ENCODE data around the gene CDCP2.

CDCP2 gene

GRCh38 chr1:54153535-54154439 is 987 bp upstream of the CDCP2 start:
- 83% methylated on average over 17 of the region's 19 CpGs for WGBS (ENCODE audit: insufficient coverage)
- Histone ChIP-seq H3K4me1 (ENCODE audit: control extremely low read depth in 1 of 4, control insufficient read depth in 4 of 4, insufficient read depth in 4 of 4, low read length in 3 of 4) (peaks cover 0 to 11% (median 5%) of the 10 kb centered on the region in 4 experiments), H3K27ac (ENCODE audit: insufficient read depth in 1 of 2, low read depth in 1 of 2, low read length in 2 of 2, poor library complexity in 1 of 2, severe bottlenecking in 2 of 2) (no peak overlapping the region), H3K27me3 (replicated peaks in 2 of 5; ENCODE audit: control insufficient read depth in 4 of 5, insufficient read depth in 5 of 5, low read length in 4 of 5) (no peaks in the 10 kb centered on the region), H3K36me3 (ENCODE audit: control insufficient read depth in 4 of 4, insufficient read depth in 4 of 4, low read length in 3 of 4) (no peaks in the 10 kb centered on the region), H3K4me3 (ENCODE audit: control insufficient read depth in 1 of 7, extremely low read depth in 1 of 7, insufficient read depth in 4 of 7, low read depth in 2 of 7, low read length in 6 of 7) (no peak overlapping the region), H3K9me3 (ENCODE audit: control extremely low read depth in 1 of 5, control insufficient read depth in 4 of 5, insufficient read depth in 2 of 5, low read depth in 1 of 5, low read length in 4 of 5) (no peaks in the 10 kb centered on the region)
- ChIA-PET POLR2A (no interaction called here), CTCF (no interaction called here)
- DNase-seq: no peak

DNA sequence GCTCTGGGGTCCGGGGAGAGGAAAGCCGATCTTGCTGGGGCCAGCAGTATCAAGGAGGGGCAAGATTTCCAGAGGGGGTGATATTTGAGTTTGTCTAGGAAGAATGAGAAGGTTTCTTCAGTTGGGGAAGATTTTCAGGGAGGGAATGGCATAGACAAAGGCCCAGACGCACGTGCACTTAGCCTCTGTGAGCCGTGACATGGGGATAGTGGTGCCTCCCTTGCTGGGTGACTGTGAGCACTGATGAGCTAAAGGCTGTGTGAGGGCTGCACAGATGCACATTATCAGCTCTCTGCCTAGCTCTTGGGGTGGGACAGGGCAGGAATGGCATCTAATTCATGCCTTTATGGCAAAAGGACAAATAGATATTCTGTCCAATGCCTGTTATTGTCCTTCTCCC is 1.8 kb downstream of the CDCP2 start:
- H3K9me3 ChIP-seq (ENCODE audit: control extremely low read depth in 1 of 5, control insufficient read depth in 4 of 5, insufficient read depth in 2 of 5, low read depth in 1 of 5, low read length in 4 of 5): no peaks in the 10 kb centered on the region
- DNase-seq: no peak
- no peak overlapping the region for H3K27ac ChIP-seq (ENCODE audit: insufficient read depth in 1 of 2, low read depth in 1 of 2, low read length in 2 of 2, poor library complexity in 1 of 2, severe bottlenecking in 2 of 2)
- H3K36me3 ChIP-seq (ENCODE audit: control insufficient read depth in 4 of 4, insufficient read depth in 4 of 4, low read length in 3 of 4): no peaks in the 10 kb centered on the region
- ChIA-PET CTCF (interaction anchor here (2.1 kb wide), 1 partner anchor 13 kb away, joined by 8 read pairs; no protein-coding TSS in a partner anchor), POLR2A (no interaction called here)
- H3K27me3 ChIP-seq (replicated peaks in 2 of 5; ENCODE audit: control insufficient read depth in 4 of 5, insufficient read depth in 5 of 5, low read length in 4 of 5): no peaks in the 10 kb centered on the region
- no peak overlapping the region for H3K4me3 ChIP-seq (ENCODE audit: control insufficient read depth in 1 of 7, extremely low read depth in 1 of 7, insufficient read depth in 4 of 7, low read depth in 2 of 7, low read length in 6 of 7)
- 100% methylated on average over 3 of the region's 5 CpGs for WGBS (ENCODE audit: insufficient coverage)
- peaks cover 0 to 7% (median 5%) of the 10 kb centered on the region in 4 experiments for H3K4me1 ChIP-seq (ENCODE audit: control extremely low read depth in 1 of 4, control insufficient read depth in 4 of 4, insufficient read depth in 4 of 4, low read length in 3 of 4)

DNA sequence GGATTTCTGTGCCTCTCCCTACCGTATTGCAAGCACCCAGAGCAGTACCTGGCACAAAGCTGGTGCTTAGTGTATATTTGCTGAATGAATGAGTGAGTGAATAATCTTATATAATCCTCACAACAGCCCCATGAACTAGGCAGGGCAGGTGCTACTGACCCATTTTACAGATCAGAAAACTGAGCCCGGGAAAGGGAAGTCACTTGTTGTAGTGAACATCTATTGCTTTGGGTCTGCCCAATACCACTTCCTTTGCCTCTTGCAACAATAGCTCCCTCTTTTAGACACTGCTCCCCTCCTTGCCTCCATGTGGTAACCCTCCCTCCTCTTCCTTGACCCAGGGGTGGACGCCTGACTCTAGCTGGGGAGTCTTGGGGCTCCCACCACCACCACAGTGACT is 3.1 kb downstream of the CDCP2 start:
- Histone ChIP-seq H3K9me3 (ENCODE audit: control extremely low read depth in 1 of 5, control insufficient read depth in 4 of 5, insufficient read depth in 2 of 5, low read depth in 1 of 5, low read length in 4 of 5) (no peaks in the 10 kb centered on the region), H3K4me1 (ENCODE audit: control extremely low read depth in 1 of 4, control insufficient read depth in 4 of 4, insufficient read depth in 4 of 4, low read length in 3 of 4) (peaks cover 0 to 5% (median 5%) of the 10 kb centered on the region in 4 experiments), H3K27ac (ENCODE audit: insufficient read depth in 1 of 2, low read depth in 1 of 2, low read length in 2 of 2, poor library complexity in 1 of 2, severe bottlenecking in 2 of 2) (no peak overlapping the region), H3K4me3 (ENCODE audit: control insufficient read depth in 1 of 7, extremely low read depth in 1 of 7, insufficient read depth in 4 of 7, low read depth in 2 of 7, low read length in 6 of 7) (no peak overlapping the region), H3K36me3 (ENCODE audit: control insufficient read depth in 4 of 4, insufficient read depth in 4 of 4, low read length in 3 of 4) (no peaks in the 10 kb centered on the region), H3K27me3 (replicated peaks in 2 of 5; ENCODE audit: control insufficient read depth in 4 of 5, insufficient read depth in 5 of 5, low read length in 4 of 5) (no peaks in the 10 kb centered on the region)
- DNase-seq: no peak
- POLR2A ChIA-PET: no interaction called here
- CTCF ChIA-PET: interaction anchor here (1.2 to 2.1 kb wide), 2 partner anchors 10 to 12 kb away, joined by 3 to 8 read pairs; no protein-coding TSS in a partner anchor
- 88% methylated on average over 1 of the region's 3 CpGs for WGBS (ENCODE audit: insufficient coverage)

- Histone ChIP-seq H3K4me1 (ENCODE audit: control extremely low read depth in 1 of 4, control insufficient read depth in 4 of 4, insufficient read depth in 4 of 4, low read length in 3 of 4) (no peaks in the 10 kb centered on the region), H3K4me3 (ENCODE audit: control insufficient read depth in 1 of 7, extremely low read depth in 1 of 7, insufficient read depth in 4 of 7, low read depth in 2 of 7, low read length in 6 of 7) (no peak overlapping the region), H3K9me3 (ENCODE audit: control extremely low read depth in 1 of 5, control insufficient read depth in 4 of 5, insufficient read depth in 2 of 5, low read depth in 1 of 5, low read length in 4 of 5) (no peaks in the 10 kb centered on the region), H3K36me3 (ENCODE audit: control insufficient read depth in 4 of 4, insufficient read depth in 4 of 4, low read length in 3 of 4) (no peaks in the 10 kb centered on the region), H3K27me3 (replicated peaks in 2 of 5; ENCODE audit: control insufficient read depth in 4 of 5, insufficient read depth in 5 of 5, low read length in 4 of 5) (no peaks in the 10 kb centered on the region), H3K27ac (ENCODE audit: insufficient read depth in 1 of 2, low read depth in 1 of 2, low read length in 2 of 2, poor library complexity in 1 of 2, severe bottlenecking in 2 of 2) (no peak overlapping the region)
- ChIA-PET POLR2A (no interaction called here), CTCF (no interaction called here)
- DNase-seq: no peak
- 98% methylated on average over 9 of the region's 11 CpGs for WGBS (ENCODE audit: insufficient coverage)
Measured at GRCh38 chr1:54144366-54144765, 8.4 kb downstream of the CDCP2 start.

DNA sequence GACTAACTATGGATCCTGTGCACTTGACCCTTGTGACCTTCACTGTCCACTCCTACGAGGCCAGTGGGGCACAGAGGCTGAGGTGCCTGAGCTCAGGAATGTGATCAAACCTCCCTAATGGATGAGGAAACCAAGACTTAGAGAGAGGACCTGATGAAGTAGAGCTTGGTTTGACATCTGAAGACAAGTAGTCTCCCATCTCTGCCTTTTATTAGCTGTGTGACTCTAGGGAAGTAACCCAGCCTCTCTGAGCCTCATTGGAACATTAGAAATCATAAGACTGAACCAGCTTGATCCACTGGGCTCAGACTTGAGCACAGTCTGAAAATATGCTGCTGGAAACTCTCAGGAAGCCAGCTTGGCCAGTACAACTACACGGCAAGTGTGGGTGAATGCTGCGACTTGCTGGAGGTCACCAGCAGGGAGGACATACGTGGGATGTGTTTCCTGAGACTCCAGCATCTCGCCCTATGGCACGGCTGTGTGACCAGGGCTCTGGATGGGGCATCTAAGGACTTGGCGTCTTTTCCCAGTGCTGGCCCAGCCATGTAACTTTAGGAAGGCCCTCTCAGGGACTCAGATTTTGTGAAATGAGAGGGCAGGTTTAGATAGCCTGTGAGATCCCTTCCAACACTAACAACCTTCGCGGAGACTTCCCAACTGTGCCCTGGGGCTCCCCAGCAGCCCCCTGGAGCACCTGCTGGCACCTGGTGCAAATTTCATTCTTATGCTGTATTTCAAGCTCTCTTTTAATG is 10.5 kb downstream of the CDCP2 start:
- DNase-seq: no peak
- 88% methylated on average over 8 of the region's 9 CpGs for WGBS (ENCODE audit: insufficient coverage)
- Histone ChIP-seq H3K27me3 (replicated peaks in 2 of 5; ENCODE audit: control insufficient read depth in 4 of 5, insufficient read depth in 5 of 5, low read length in 4 of 5) (no peaks in the 10 kb centered on the region), H3K36me3 (ENCODE audit: control insufficient read depth in 4 of 4, insufficient read depth in 4 of 4, low read length in 3 of 4) (no peaks in the 10 kb centered on the region), H3K27ac (ENCODE audit: insufficient read depth in 1 of 2, low read depth in 1 of 2, low read length in 2 of 2, poor library complexity in 1 of 2, severe bottlenecking in 2 of 2) (no peak overlapping the region), H3K9me3 (ENCODE audit: control extremely low read depth in 1 of 5, control insufficient read depth in 4 of 5, insufficient read depth in 2 of 5, low read depth in 1 of 5, low read length in 4 of 5) (no peaks in the 10 kb centered on the region), H3K4me3 (ENCODE audit: control insufficient read depth in 1 of 7, extremely low read depth in 1 of 7, insufficient read depth in 4 of 7, low read depth in 2 of 7, low read length in 6 of 7) (no peak overlapping the region), H3K4me1 (ENCODE audit: control extremely low read depth in 1 of 4, control insufficient read depth in 4 of 4, insufficient read depth in 4 of 4, low read length in 3 of 4) (peaks cover 0 to 9% (median 6%) of the 10 kb centered on the region in 4 experiments)
- POLR2A ChIA-PET: no interaction called here
- CTCF ChIA-PET: no interaction called here

GRCh38 chr1:54139711-54140110 is 13.1 kb downstream of the CDCP2 start:
- over 99% methylated on average over 11 of the region's 12 CpGs for WGBS (ENCODE audit: insufficient coverage)
- H3K4me3 ChIP-seq (ENCODE audit: control insufficient read depth in 1 of 7, extremely low read depth in 1 of 7, insufficient read depth in 4 of 7, low read depth in 2 of 7, low read length in 6 of 7): no peak overlapping the region
- POLR2A ChIA-PET: no interaction called here
- no peaks in the 10 kb centered on the region for H3K27me3 ChIP-seq (replicated peaks in 2 of 5; ENCODE audit: control insufficient read depth in 4 of 5, insufficient read depth in 5 of 5, low read length in 4 of 5)
- no peaks in the 10 kb centered on the region for H3K9me3 ChIP-seq (ENCODE audit: control extremely low read depth in 1 of 5, control insufficient read depth in 4 of 5, insufficient read depth in 2 of 5, low read depth in 1 of 5, low read length in 4 of 5)
- peaks cover 0 to 14% (median 10%) of the 10 kb centered on the region in 4 experiments for H3K4me1 ChIP-seq (ENCODE audit: control extremely low read depth in 1 of 4, control insufficient read depth in 4 of 4, insufficient read depth in 4 of 4, low read length in 3 of 4)
- H3K27ac ChIP-seq (ENCODE audit: insufficient read depth in 1 of 2, low read depth in 1 of 2, low read length in 2 of 2, poor library complexity in 1 of 2, severe bottlenecking in 2 of 2): no peak overlapping the region
- DNase-seq: no peak
- CTCF ChIA-PET: interaction anchor here (1.9 to 4.6 kb wide), 2 partner anchors 10 to 15 kb away, joined by 6 to 38 read pairs; no protein-coding TSS in a partner anchor
- no peaks in the 10 kb centered on the region for H3K36me3 ChIP-seq (ENCODE audit: control insufficient read depth in 4 of 4, insufficient read depth in 4 of 4, low read length in 3 of 4)

DNA sequence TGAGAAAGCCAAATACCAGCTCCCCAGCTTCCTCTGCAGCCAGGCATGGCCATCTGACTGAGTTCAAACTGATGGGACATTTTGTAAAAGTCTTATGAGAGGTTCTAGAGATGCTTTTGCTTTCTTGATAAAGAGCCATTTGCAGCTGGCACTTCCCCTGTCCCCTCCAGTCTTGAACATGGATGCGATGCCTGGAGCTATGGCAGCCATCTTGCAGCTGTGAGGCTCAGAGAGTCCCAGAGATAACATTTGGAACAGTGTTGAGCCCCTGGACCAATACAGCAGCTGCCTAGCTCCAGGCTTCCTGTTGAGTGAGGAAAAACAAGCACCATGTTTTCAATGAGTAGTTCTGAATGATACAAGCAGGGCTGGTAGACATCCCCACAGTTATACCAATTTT is 13.8 kb downstream of the CDCP2 start:
- Histone ChIP-seq H3K9me3 (ENCODE audit: control extremely low read depth in 1 of 5, control insufficient read depth in 4 of 5, insufficient read depth in 2 of 5, low read depth in 1 of 5, low read length in 4 of 5) (no peaks in the 10 kb centered on the region), H3K27ac (ENCODE audit: insufficient read depth in 1 of 2, low read depth in 1 of 2, low read length in 2 of 2, poor library complexity in 1 of 2, severe bottlenecking in 2 of 2) (no peak overlapping the region), H3K27me3 (replicated peaks in 2 of 5; ENCODE audit: control insufficient read depth in 4 of 5, insufficient read depth in 5 of 5, low read length in 4 of 5) (no peaks in the 10 kb centered on the region), H3K4me3 (ENCODE audit: control insufficient read depth in 1 of 7, extremely low read depth in 1 of 7, insufficient read depth in 4 of 7, low read depth in 2 of 7, low read length in 6 of 7) (no peak overlapping the region), H3K36me3 (ENCODE audit: control insufficient read depth in 4 of 4, insufficient read depth in 4 of 4, low read length in 3 of 4) (no peaks in the 10 kb centered on the region), H3K4me1 (ENCODE audit: control extremely low read depth in 1 of 4, control insufficient read depth in 4 of 4, insufficient read depth in 4 of 4, low read length in 3 of 4) (peaks cover 0 to 14% (median 10%) of the 10 kb centered on the region in 4 experiments)
- POLR2A ChIA-PET: no interaction called here
- 100% methylated on average over 1 of the region's 1 CpG for WGBS (ENCODE audit: insufficient coverage)
- CTCF ChIA-PET: interaction anchor here (1.9 to 4.6 kb wide), 3 partner anchors 9 to 15 kb away, joined by 6 to 38 read pairs (median 8); no protein-coding TSS in a partner anchor
- no peak for DNase-seq

Data from common myeloid progenitor, CD34-positive (primary cell).